PFSK-1 (cell line): ENCODE data around the gene FGF1.

Source experiments
- FOXP2 ChIP-seq: optimal IDR thresholded peaks from 2 replicates; pipeline ENCODE3; 2011; ENCODE audit warnings: borderline replicate concordance, control low read depth, inconsistent platforms; ENCODE audit not compliant: insufficient read depth; ENCODE audit errors: extremely low read length, extremely low read depth
- POLR2AphosphoS5 ChIP-seq: IDR thresholded peaks from 2 replicates; pipeline ENCODE4 v1.6.1; 2012; ENCODE audit warnings: low read depth, mild to moderate bottlenecking, control low read depth, low read length, moderate library complexity
- SIN3A ChIP-seq: IDR thresholded peaks from 2 replicates; pipeline ENCODE4 v1.6.1; 2012; ENCODE audit warnings: mild to moderate bottlenecking, low read length, moderate library complexity, borderline replicate concordance; ENCODE audit not compliant: insufficient read depth
- TAF1 ChIP-seq: IDR thresholded peaks from 2 replicates; pipeline ENCODE4 v1.6.1; 2012; ENCODE audit warnings: low read length, control low read depth, borderline replicate concordance; ENCODE audit not compliant: insufficient read depth
- TF ChIP-seq, protein P1 (sequence below), 2 experiments: IDR thresholded peaks; 2 replicates each; pipeline versions ENCODE4 v1.6.1 to v1.8.0; 2011 to 2012; ENCODE audit warnings: low read depth in 2 of 2, low read length in 2 of 2, control low read depth in 1 of 2, inconsistent platforms in 1 of 2, mild to moderate bottlenecking in 1 of 2, moderate library complexity in 1 of 2; ENCODE audit not compliant: insufficient read depth in 1 of 2

DNA sequence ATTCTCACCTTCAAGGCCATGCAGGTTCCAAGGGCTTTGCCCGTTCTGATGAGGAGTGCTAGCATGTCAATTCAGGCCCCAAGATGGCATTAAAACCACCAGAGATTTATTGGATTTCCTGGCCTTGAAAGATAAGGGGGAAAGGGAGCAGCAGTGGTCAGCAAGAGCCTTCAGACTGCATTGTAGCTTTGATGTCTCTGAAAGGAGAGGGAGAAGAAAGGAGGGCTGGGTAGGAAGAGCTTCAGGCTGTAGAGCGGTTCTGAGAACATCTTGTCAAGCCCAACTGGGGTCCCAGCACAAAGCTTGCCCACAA is 41.8 kb upstream of the FGF1 start:
- TF ChIP-seq TAF1 (no peak), POLR2AphosphoS5 (no peak), SIN3A (no peak), FOXP2 (no peak)
- TF ChIP-seq, protein P1, sequence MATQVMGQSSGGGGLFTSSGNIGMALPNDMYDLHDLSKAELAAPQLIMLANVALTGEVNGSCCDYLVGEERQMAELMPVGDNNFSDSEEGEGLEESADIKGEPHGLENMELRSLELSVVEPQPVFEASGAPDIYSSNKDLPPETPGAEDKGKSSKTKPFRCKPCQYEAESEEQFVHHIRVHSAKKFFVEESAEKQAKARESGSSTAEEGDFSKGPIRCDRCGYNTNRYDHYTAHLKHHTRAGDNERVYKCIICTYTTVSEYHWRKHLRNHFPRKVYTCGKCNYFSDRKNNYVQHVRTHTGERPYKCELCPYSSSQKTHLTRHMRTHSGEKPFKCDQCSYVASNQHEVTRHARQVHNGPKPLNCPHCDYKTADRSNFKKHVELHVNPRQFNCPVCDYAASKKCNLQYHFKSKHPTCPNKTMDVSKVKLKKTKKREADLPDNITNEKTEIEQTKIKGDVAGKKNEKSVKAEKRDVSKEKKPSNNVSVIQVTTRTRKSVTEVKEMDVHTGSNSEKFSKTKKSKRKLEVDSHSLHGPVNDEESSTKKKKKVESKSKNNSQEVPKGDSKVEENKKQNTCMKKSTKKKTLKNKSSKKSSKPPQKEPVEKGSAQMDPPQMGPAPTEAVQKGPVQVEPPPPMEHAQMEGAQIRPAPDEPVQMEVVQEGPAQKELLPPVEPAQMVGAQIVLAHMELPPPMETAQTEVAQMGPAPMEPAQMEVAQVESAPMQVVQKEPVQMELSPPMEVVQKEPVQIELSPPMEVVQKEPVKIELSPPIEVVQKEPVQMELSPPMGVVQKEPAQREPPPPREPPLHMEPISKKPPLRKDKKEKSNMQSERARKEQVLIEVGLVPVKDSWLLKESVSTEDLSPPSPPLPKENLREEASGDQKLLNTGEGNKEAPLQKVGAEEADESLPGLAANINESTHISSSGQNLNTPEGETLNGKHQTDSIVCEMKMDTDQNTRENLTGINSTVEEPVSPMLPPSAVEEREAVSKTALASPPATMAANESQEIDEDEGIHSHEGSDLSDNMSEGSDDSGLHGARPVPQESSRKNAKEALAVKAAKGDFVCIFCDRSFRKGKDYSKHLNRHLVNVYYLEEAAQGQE (IDR thresholded peaks at IDR 0.05; ENCODE audit: insufficient read depth in 1 of 2, low read depth in 2 of 2, low read length in 2 of 2), result no peak
